GM19043 (cell line): ENCODE results near the gene ARHGEF1.
"Not testable (repeated sequence)": the region's sequence is repeated elsewhere in the genome, so short reads cannot be mapped to it uniquely, and the experiment has no call there.

ENCODE experiments used
- ATAC-seq: cut with Tn5 transposase; IDR thresholded peaks from one replicate; pipeline ENCODE4 v1.9.1; 2021; ENCODE audit warnings: low read depth; ENCODE audit not compliant: unreplicated experiment

ARHGEF1 gene

GRCh38 chr19:41862445-41862986 is 20.5 kb upstream of the ARHGEF1 start:
- ATAC-seq = no peak

DNA sequence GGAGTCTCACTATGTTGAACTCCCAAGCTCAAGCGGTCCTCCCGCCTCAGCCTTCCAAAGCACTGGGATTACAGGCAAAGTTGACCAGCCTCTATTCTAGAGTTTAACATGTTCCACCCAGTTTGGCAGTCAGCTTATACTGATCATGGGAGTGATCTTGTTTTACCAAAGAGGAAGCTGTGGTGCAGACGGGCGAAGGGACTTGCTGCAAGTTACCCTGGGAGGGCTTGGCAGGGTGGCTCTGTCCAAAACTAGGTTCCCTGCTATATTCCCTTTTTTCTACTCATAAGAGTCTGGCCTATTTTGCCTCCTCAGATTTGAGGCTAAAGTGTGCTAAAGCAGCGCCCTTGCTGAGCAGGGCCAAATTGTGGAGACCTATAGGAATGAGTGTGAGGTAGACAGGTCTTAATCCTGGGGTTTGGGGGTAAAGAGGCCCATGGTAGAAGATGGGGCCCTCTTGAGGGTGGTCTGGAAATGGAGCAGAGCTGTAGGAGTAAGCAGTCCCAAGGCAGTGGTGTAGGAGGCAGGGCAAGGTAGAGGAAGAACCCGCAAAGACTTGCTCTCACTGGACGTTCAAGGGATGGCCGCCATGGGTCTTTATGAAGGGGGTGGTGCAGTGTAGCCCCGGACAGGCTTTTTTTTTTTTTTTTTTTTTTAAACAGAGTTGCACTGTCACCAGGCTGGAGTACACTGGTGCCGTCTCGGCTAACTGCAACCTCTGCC is 19.6 kb upstream of the ARHGEF1 start:
- no peak for ATAC-seq

GRCh38 chr19:41864374-41864773 is 18.6 kb upstream of the ARHGEF1 start:
- ATAC-seq = no peak

DNA sequence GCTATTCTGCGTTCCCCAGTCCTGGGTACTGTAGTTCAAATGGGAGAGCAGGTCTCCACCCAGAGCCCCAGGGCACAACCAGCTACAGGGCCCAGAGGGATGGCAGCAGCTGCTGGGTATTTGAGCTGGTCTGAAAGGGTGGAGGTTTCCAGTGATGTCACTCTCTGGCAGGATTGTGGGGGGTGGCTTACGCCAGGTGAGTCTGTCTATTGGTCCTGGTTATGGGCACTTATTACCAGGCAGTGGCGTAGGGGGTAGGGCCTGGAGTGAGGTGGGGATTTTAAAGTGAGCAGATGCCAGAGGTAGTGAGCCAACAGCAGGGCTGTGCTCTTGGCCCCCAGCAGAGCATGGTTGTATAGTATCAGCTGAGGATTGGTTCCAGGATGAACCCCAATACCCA is 16.7 kb upstream of the ARHGEF1 start:
- no peak for ATAC-seq

DNA sequence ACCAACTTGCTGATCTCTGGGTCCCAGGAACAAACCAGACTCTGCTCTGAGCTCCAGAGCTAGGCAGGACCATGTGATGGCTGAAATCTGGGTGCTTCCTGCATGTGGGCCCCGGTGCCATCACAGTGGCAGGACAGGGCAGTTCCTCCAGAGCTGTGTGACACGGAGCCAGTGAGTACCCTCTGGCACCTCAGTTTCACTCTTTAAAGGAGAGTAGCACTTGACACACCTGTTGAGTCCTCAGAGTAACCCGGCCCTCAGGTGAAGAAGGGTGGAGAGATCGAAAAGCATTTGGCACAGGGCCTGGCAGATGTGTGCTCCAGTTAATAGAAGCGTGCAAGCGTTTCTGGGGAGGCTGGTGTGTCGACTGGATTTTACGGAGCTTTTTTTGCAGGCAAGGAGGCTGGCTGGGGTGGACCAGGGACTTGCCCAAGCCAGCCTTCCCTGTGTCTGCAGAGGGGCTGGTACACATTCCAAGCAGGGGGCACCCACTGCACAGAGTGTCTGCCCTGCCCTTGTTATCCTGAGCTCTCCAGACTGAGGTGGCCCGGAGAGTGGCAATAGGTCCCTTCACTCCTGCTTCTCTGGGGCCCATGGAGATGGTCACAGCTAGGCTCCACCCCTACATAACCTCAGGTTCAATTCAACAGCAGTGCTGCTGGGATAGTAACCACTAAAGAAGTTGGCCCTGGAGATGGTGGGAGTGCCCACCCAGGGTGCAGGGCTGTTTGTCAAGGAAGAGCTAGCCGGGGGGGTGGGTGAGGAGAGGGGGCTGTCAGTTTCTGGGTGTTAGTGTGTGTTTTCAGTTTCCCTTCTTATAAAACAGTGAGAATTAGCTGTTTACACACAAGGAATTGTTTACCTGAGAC is 14.6 kb upstream of the ARHGEF1 start:
- ATAC-seq = no peak

DNA sequence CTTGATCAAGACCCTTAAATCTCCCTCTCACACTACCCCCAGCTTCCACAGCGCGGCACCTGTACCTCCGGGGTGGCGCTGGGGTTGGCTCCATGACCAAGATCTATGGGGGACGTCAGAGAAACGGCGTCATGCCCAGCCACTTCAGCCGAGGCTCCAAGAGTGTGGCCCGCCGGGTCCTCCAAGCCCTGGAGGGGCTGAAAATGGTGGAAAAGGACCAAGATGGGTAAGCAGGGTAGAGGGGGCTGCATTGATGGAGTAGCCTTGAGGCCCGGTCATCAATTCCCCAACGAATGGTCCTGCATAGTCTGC is 14.0 kb upstream of the ARHGEF1 start:
- ATAC-seq = no peak

GRCh38 chr19:41869374-41869955 is 13.5 kb upstream of the ARHGEF1 start:
- no peak for ATAC-seq

DNA sequence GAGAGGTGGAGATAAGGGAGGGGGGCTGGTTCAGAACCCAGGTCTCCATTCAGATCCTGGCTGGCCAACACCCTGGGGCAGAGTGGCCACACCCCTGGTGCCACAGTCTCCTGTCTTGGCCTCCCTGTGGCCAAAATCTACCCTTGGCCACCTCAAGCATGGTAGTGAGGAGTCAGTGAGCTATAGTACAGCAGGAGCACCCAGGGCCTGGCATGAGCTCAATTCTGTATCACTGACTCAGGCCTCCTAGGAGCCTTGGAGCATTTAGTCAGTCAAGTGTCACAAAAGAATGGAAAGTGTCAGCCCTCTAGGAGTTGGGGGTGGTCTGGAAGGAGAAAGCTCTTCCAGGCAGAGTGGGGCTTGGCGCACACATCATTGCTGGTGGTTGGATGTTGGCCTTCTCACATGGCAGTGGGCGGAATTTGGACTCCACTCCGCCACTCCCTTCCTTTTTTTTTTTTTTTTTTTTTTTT is 12.5 kb upstream of the ARHGEF1 start:
- ATAC-seq = no peak

DNA sequence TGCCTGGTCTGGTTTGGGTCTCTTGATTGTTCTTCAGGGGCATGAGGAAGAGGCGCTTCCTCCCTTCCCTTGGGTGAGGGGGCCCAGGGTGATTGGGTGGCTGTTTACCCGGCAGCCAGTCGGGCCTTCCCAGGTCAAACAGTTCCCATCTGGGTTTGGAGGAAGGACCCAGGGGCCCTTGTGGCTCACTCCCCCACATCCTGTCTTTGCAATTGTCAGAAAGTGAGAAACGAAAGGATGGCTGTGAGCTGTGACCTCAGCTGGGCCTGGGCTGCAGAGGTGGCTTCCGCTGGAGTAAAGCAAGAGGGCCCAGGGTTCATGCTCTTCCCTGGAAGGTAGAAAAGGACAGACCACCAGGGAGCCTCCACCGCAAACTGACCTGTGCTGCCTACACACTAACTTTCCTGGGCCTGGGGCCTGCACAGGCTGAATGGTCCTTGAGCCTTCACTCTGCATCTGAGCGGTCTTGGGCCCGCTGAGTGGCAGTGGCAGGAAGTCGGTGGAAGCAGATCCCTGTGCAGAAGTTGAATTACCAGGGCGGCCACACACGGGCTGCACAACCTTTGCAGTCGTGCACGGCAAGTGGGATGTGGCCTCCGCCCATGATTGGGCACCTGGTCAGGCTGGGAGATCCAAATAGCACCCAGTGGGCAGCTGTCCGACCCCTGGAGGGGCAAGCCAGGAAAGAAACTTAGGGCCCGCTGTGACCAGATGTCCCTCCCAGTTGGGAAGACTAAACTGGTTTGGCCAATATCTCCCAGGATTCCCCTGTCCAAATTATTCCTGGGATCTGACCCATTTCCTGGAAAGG is 11.2 kb upstream of the ARHGEF1 start:
- ATAC-seq = no peak

DNA sequence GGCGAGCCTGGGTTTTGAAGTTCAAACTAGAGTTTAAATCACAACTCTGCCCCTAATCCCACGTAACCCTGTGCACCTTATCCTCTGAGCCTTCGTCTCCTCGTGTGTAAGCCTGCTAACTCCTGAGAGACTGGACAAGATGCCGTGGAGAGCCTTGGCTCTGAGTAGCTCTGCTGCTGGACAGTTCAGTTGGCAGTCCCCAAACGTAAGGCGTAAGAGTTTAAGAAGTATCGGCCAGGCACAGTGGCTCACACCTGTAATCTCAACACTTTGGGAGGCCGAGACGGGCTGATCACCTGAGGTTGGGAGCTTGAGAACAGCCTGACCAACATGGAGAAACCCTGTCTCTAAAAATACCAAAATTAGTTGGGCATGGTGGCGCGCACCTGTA is 10.6 kb upstream of the ARHGEF1 start:
- no peak for ATAC-seq

- ATAC-seq = no peak
These were observed 10.0 kb upstream of the ARHGEF1 start for GRCh38 chr19:41872775-41873647.

DNA sequence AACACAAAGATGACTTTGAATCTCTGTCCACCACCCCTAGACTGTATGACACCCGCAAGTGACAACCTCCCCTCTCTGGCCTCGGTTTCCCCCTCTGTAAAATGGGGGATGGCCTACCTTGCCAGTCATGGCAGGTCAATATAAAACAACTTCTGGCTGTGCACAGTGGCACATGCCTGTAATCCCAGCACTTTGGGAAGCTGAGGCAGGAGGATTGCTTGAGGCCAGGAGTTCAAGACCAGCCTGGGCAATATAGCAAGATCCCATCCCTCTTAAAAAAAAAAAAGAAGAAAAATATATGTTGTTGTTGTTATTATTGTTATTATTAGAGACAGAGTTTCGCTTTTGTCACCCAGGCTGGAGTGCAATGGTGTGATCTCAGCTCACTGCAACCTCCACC is 7.0 kb upstream of the ARHGEF1 start:
- not testable (repeated sequence) for ATAC-seq

- ATAC-seq = peak; percentile 54
These were observed 5.8 kb upstream of the ARHGEF1 start, which contains the start of gene CD79A for GRCh38 chr19:41876847-41877832. TSS of gene CD79A (plus strand) at chr19:41877279. CDS start at chr19:41877305, 26 bp downstream.

- no peak for ATAC-seq
These were observed 4.8 kb upstream of the ARHGEF1 start for GRCh38 chr19:41877916-41878905.

GRCh38 chr19:41879080-41879479 is 3.9 kb upstream of the ARHGEF1 start:
- no peak for ATAC-seq

- ATAC-seq = no peak
These were observed 3.2 kb upstream of the ARHGEF1 start for GRCh38 chr19:41879670-41880328.

GRCh38 chr19:41880329-41880708 is 2.7 kb upstream of the ARHGEF1 start:
- no peak for ATAC-seq
